Stimulated activated CD8-positive, alpha-beta memory T cell treated with anti-CD3 and anti-CD28 coated beads, Interleukin-15, amount 100 ng/mL, for 48 hours (primary cell): ENCODE results near the gene FAM53B.

Source experiments
- DNase-seq, 2 donors: peaks; one replicate each; pipeline ENCODE4 v3.0.0-alpha.2; 2020; ENCODE audit warnings: low read depth in 2 of 2

FAM53B gene

DNA sequence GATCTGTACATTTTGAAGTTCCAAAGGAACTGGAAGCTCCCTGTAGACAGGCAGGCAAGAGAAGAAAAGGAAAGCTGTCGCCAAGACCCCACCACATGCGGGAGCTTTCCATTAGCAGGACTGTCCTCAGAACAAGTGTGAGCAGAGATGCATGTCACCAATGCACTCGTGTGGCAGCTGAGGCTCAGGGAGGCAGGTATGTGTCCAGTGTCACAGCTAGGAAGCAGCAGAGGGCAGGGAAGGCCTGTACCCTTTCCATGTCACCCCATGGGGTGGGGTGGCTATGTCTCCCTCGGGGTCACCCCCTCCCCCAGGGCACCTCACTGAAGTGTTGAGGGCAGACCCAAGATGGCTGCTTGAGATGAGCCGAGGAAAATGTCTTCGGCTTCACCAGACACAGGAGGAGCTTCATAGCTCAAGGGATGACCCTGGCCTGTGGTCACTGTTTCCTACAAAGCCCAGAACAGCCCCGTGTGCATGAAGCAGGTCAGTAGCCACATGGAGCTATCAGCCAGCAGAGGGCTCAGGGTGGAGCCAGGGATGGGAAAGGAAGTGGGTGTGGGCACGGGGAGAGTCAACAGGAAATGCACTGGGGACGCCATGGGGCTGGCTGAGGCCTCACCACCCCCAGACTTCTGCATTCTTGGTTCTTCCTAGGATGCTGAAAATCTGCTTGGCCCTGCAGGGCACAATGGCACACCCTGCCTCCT, 96.6 kb downstream of the FAM53B start:
- DNase-seq, result peak in 1 of 2 donors; percentile 58

DNA sequence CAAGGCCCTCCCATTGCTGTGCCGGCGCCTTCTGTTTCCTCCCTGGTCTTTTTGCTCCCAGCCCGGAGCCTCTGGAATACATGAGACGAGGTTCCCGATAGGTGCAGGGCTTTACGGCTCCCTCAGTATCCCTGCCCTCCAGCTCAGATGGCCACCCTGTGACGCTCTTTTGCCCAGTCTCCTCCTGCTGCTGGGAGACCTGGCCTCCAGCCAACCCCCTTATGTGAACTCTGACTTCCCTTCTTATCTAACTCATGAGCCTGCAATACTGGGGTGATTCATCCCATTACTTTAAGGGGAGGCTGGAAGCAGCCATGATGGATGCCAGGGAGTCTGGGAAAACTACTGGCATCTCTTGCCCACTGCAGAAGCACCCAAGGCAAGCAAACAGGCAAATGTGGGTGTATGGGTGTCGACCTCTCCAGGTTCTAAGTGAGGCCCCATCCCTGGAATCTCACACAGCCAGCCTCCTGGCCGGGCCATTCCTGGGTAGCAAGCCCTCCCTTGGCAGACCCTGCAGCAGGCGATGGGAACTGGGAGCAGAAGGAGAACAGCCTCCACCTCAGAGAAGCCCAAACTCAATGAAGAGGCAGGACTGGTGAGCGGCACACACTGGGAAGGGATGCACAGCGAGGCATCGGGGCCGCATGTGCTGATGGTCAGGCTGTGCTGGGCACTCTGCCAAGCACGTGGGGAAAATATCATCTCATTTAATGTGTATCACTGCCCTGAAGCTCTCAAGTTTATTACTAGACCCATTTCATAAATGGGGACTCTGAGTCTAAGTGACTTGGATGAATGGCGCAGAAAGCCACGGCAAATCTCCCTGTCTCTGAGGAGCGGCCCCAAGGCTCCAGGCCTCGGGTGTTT, 97.5 kb downstream of the FAM53B start:
- DNase-seq, result no peak

DNA sequence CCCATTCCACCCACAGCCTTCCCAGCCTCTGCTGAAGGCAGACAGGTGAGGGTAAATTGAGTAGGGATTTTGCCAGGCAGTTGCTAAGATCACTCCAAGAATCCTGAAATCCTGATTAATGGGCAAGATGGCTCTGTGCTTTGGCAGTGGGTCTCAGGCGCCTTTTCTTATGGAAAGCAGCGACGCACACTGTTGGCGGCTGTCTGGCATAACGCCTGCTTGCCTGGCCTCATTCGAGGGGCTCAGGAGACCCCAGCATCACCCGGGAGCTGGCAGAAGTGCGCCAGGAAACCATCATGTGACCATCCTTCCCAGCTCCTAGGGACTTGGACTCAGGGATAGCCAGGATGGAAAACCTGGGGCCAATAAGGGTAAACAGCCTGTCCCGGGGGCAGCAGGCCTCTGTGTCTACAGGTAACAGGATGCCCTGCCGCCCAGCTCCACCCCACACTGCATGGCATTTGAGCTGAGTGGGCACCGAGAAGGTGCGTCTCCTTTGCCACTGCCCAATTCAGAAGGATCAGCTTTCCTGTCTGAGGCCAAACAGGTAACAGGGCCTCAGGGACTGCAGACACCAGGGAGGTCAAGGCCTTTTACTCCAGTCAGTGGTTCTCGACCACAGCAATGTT, 98.6 kb downstream of the FAM53B start:
- DNase-seq, result no peak

DNA sequence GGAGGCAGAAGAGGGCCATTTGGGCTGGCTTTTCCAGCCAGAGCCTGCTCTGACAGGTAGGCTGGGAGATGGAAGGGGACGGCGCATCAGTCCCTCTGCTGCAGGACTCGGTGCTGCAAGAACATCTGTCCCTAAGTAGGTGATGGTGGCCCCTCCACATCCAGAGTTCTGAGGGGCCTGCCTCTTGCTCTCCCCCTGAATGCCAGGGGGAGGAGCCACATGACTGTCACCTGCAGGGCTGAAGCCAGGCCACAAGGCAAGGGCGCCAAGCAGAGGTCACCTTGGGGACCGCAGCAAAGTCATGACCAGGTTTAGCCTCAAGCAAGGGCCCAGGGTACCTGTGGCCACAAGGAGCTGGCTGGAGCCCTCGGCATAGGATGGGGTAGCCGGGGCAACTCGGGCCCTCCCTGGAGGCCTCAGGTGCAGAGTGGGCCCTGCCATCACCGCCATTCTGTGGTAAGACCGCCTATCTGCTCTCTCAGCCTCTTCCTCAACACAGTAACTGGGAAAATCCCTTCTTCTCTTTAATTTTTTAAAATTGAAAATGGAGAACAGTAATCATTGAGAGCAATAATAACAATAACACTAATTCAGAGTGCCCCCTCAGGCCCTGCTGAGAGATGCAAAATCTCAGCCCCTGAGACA, 99.3 kb downstream of the FAM53B start:
- DNase-seq, result no peak

DNA sequence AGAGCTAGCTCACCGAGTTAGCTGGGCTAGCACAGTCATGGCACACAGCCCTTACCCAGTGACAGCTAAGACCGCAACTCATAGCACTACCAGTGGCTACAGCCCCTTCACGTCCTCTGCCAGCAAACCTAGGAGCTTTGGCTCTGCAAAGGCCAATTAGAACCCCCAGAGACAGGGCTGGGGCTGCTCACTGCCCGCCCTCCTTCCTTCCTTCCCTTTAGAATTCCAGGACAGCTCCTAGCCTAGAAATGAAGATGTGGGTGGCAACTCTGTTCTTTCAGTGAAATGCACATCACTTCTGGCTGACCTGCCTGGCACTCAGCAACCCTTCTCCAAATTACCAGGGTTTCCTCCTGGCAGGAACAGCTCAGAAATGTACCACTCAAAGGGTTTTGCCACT, 99.9 kb downstream of the FAM53B start:
- DNase-seq, result no peak

DNA sequence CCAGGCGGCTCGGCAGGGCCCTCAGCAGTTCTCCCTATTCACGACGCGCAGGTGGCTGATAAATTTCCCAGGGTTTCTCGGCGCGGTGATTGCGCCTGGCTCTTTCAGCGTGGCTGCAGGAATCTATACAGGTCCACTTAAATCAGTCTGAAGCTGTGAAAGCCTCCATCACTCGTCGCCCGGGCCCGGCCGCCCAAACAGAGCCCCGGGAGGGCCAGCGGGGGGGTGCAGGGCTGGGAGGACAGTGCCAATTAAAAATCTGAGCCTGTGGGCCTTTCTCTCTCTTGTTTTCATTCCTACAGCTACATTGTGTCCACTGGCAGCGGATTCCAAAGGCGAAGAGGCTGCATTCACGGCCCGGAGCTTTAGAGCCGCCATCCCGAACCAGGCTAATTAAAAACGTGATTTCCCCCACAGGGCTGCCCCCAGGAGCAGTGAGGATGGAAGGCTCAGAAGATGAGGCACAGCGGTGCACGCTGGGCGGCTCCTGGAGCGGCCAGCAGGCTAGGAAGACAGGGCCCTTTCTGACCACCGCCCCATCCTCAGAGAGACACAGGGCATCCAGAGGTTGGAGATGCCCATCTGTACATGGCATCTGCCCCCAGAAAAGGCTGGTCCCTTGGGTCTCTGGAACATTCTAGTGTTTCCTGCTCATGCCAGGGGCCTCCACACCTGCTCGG, 100.7 kb downstream of the FAM53B start:
- no peak for DNase-seq

DNA sequence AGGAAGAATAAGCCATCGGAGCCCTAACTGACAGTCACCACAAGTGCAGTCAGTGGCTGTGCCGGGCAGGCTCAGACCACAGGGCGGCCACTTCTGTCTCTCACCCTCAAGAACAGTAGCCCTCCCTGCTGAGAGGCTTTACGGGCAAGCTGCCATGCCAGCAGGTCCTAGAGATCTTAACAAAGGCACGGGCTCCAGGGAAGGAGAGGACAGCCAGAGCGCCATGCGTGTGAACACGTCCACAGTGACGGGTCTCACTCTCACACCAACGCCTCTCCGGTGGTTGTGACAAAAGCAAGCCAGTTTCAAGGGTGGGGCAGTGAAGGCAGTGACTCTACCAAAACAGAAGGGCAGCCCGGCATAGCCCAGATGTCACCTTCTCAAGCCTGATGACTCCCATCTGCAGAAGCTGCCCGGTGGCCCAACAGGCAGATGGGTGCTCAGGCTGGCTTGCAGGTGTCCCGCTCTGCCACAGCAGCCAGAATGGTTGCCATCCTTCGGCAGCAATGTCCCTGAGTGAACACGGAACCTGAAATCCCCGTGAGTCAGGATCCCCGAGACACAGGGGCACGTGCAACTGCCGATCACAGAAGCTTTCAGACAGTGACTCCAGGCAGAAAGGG, 102.0 kb downstream of the FAM53B start:
- no peak for DNase-seq

DNA sequence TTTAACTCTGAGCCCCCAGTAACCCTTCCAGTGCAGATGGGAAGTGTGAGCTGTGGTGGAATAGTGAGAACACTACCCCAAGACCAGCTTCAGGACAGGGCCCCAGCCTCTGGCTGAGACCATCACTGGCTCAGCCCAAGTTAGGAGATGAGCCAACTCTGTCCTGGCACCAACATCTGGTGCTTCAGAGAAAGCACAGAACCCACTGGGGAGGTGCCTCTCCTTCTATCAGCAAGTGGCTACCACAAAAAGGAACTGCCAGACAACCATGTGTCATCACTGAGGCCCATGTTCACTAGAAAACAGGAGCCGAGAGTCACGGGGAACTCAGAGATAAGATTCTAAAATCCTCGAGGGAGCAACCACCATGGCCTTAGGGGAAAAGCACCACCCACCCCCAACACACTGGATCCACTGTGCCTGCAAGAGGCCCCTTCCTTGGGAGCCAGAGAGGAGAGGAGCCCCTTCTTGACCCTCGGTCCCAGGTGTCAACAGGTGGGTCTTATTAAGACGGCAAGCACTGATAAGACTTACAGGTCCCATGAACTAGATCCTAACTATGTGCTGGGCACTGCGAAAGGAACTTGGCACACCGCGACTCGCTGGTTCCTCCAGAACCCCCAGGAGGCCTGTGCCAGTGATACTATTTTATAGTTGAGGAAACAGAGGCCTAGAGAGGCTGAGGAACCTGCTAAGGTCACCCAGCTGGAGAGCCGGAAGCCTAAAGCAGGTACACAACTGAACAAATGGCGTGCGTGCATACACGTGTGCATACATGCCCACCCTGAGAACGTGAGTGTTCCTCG, 102.7 kb downstream of the FAM53B start:
- peak in 1 of 2 donors; percentile 21 for DNase-seq

DNA sequence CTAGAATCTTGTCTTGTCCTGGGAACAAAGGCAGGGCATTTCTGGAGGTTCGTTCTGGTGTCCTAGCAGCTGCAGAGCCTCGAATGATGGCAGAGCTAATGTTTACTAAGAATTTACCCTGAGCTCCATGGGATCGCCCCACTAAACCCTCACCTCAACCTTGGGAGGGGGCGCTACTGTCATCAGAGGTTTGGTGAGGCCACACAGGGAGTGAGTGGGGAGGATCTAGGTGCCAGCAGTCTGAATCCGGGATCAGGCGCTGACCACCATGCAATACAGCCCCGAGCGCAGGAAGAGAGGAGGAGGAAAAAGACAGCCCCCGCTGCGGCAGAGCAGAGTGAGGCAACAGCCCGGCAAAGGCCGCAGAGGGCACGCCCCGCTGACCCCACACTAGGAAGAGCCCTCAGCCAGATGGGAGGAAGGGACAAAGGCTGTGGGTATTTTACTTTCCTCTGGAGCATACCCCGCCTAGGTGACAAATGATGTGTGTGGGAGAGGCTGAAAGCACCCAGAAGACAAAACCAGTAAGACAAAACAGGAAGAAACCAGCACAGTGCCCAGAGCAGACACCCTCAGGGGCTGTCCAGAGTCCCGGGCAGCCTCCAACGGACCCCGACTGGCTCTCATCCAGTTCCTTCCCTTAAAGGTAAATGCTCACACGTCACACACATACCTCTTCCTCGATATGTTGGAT, 103.5 kb downstream of the FAM53B start:
- DNase-seq, result no peak

DNA sequence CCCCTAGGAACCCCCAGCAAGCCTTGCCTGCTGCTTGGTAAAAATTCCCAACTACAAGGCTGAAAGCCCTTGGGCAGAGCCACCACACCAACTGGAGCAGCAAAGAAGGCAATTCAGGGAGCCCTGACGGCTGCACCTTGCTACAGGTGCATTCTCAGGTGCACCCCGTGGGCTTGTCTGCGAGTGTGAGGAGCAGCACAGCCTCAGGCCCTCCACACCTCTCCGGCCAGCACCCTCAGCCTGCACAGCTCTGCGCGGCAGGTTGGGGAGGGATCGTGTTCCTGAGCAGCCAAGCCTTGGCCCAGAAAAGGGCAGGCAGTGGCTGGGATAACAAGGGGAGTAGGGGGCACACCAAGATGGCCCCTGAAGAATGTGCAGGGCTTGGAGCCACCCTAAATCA, 104.1 kb downstream of the FAM53B start:
- DNase-seq, result no peak

DNA sequence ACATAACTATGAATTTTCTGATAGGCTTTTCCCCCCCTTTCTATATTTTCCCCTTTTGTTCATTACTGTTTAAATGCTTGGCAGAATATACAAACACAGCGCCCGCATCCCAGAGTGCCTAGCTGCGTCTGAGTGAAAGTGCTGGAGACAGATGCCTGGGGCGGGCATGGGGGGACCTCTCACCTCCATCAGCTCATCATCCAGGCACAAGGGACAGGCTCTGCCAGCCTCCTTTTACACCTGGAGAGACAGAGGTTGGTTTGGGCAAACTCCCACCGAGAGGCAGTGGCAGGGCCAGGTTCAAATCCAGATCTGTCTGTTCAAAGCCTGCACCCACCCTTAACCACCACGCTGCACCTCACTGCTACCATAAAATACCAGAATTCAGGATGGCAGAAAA, 104.5 kb downstream of the FAM53B start:
- DNase-seq, result no peak

DNA sequence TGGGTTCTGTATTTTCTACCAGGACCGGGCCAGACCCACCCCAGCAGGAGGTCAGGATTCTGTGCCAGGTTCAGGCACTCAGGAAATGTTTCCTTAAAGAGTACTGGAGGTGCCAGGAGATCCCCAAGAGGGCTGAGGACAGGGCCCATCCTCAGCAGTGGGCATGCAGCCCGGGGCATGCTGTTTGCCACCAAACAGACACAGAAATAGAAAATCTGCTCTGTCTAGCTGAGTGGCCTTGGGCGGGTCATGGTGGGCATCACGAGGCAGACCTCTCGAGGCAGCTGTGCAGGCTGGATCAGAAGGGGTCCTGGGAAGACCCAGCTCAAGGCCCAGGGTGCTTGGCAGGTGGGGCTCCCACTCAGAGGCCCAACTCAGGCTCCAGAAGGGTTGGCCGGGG, 105.0 kb downstream of the FAM53B start:
- no peak for DNase-seq

DNA sequence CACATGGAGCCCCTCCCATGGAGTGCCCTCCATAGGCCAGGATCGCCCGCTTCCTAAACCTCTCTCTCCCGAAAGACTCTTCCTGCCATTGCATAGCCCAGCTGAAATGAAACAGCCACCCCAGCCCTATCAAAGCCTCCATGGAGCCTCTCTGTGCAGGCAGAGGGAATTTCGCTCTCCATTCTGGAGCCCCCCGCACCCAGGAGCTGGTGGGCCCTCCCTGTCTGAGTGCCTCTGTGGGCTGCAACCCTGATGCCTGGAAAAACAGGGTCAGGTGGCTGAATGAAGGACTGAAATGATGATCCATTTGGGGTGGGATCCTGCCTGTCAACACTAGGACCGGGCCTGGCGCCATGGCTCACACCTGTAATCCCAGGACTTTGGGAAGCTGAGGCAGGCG, 106.4 kb downstream of the FAM53B start:
- DNase-seq, result no peak

DNA sequence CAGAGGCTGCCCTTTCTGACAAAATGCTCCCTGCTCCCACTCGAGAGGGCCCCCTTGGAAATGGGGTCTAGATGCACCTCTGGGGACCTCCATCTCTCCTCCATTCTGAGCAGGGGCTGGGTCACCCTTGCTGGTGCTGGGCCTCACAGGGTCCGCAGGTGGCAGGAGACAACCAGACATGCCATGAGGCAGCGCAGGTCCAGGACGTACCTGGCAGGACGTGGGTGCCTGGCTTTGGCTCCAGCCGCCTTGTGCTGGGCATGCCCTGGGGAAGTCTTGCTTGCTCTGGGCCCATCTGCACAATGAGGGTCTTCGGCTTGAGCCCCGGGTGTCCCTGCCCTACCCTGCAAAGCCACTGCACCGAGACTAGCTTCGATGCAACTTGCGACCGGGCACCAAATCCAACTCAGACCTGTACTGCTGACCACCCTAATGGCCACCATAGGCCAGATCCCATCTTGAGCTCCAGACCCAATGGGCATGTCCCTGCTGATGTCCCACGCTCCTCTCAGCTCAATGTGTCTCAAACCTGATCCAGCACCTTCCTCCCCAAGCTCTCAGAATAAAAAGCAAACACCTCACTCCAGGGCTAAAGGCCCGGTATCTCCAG, 107.0 kb downstream of the FAM53B start:
- no peak for DNase-seq

DNA sequence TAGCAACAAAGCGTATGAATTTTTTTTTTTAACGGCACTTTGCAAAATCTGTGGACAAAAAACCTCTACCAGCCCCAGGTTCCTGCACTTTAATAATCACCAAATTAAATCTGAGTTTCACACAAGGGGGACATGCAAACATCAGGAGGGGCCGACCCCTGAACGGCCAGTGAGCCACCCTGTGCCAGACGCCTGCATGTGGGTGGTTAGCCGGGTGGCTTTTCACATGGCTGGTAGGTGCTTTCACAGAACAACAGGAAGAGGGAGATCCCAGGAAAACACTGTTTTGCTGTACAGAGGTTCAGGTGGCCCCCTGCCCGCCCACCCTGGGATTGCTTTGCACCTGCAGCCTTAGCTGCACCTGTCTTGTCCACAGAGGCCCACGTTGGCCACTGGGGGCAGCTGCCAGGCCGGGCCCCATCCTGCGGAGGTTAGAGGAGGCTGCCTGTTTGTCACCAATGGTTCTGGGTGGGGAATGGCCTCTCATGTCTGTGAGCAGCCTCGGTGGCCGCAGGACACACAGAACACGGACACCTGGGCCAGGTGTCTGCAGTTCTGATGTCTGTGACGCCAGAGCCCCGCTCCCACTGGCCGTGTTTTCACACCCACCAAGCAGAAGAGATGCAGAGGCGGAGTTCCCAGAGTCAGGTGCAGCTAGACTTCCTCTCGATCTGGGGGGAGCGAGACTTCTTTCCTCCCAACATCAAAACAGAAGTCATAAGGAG, 107.7 kb downstream of the FAM53B start:
- no peak for DNase-seq

DNA sequence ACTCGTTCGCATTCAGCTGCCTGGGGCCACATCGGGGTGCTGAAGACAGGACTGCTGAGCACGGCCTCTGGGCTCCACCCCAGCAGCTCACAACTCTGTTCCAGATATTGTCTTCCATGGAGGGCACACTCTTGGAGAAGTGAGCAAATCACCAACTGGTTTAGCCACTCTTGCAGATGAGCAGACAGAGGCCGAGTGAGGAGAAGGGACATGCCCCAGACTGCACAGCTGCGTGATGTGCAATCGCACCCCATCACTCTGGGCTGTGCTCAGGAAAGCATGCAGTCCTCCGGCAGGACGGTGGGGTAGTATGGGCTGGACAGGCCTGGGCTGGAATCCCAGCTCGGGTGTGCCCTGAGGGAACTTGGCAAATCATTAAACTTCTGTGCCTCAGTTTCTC, 111.6 kb downstream of the FAM53B start:
- no peak for DNase-seq

DNA sequence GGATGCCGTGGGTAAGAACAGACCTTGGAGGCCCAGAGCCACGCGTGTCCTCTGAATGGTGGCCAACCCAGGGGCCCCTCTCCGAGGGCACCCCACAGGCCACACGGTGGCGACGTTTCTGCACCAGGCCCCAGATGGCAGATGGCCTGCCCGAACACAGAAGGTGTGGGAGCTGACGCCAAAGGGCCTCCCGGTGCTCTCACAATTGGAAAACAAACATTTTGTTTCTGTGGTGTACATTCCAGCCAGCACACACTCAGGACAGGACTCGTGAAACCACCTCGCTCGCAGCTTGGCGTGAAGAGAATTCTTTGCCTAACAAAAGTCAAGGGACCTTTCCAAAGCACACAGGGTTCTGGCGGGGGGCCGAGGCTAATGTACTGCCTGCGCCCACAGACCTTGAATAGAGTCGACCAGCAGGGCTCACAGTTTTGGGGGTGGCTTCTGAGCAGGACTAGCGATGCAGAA, 112.1 kb downstream of the FAM53B start:
- no peak for DNase-seq

DNA sequence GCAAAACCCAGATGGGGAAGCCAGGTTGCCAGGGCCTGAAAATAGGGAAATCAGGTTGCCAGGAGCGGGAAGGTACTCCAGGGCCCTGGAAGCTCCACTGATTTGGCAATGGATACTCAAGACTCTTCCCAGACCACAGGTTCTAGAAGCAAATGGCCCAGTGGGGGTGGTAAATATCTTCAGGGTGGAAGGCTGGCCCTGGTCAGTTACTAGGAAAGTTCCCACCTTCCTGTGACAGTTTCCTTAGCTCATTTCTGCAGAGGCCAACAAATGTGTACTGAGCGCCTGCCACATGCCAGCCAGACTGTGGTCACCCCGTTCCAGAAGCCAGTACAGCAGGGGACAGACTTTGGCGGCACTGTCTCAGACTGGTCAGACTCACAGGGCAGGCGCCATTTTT, 113.6 kb downstream of the FAM53B start:
- DNase-seq, result no peak

DNA sequence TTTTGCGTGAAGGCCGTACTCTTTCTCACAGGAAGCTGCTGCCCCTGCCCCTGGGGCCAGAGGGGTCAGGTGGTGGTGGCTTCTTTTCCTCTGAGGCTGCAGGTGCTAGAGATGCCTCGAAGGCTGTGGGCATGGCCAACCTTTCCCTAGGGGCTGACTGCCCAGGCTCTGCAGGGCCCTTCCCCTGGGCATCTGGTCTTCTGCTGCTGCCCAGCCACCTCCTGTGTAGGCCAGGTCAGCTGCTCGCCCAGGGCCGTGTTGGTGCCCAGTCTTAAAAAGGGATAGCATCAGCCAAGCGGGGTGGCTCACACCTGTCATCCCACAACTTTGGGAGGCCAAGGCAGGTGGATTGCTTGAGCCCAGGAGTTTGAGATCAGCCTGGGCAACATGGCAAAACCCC, 114.3 kb downstream of the FAM53B start:
- no peak for DNase-seq
